Measurements from ENCODE around the gene BECN2.
"Not testable (repeated sequence)": the region's sequence is repeated elsewhere in the genome, so short reads cannot be mapped to it uniquely, and the experiment has no call there.

The BECN2 gene

GRCh38 chr1:241944300-241944699 lies 13.3 kb upstream of the BECN2 start:
- Histone ChIP-seq H3K27me3 (ENCODE audit: insufficient read depth, low read length) (no peaks in the 10 kb centered on the region), H3K36me3 (ENCODE audit: insufficient read depth, low read length) (no peaks in the 10 kb centered on the region)

GRCh38 chr1:241947354-241947753 lies 10.2 kb upstream of the BECN2 start:
- Histone ChIP-seq H3K4me3 (ENCODE audit: low read length) (no peak overlapping the region), H3K27me3 (ENCODE audit: insufficient read depth, low read length) (no peaks in the 10 kb centered on the region), H3K36me3 (ENCODE audit: insufficient read depth, low read length) (no peaks in the 10 kb centered on the region), H2AFZ (ENCODE audit: low read depth, low read length) (no peak overlapping the region), H3K9me3 (ENCODE audit: low read length) (no peaks in the 10 kb centered on the region), H3K4me1 (ENCODE audit: insufficient read depth, low read length) (no peaks in the 10 kb centered on the region)

More at GRCh38 chr1:241944300-241944699, 13.3 kb upstream of the BECN2 start:
- Histone ChIP-seq H3K4me3 (ENCODE audit: low read length) (no peak overlapping the region), H3K4me1 (ENCODE audit: insufficient read depth, low read length) (no peaks in the 10 kb centered on the region), H3K9me3 (ENCODE audit: low read length) (no peaks in the 10 kb centered on the region), H2AFZ (ENCODE audit: low read depth, low read length) (no peak overlapping the region)

- Histone ChIP-seq H3K4me1 (ENCODE audit: insufficient read depth, low read length) (no peaks in the 10 kb centered on the region), H3K27me3 (ENCODE audit: insufficient read depth, low read length) (no peaks in the 10 kb centered on the region), H3K4me3 (ENCODE audit: low read length) (no peak overlapping the region), H2AFZ (ENCODE audit: low read depth, low read length) (no peak overlapping the region), H3K36me3 (ENCODE audit: insufficient read depth, low read length) (no peaks in the 10 kb centered on the region), H3K9me3 (ENCODE audit: low read length) (no peaks in the 10 kb centered on the region)
Observed at GRCh38 chr1:241950390-241950789, 7.2 kb upstream of the BECN2 start.

GRCh38 chr1:241962153-241962552 lies 4.6 kb downstream of the BECN2 start:
- H3K27me3 ChIP-seq (ENCODE audit: insufficient read depth, low read length): no peaks in the 10 kb centered on the region
- H3K36me3 ChIP-seq (ENCODE audit: insufficient read depth, low read length): no peaks in the 10 kb centered on the region
- peaks cover 3% of the 10 kb centered on the region for H3K9me3 ChIP-seq (ENCODE audit: low read length)
- H2AFZ ChIP-seq (ENCODE audit: low read depth, low read length): no peak overlapping the region
- H3K4me3 ChIP-seq (ENCODE audit: low read length): no peak overlapping the region
- peaks cover 2% of the 10 kb centered on the region for H3K4me1 ChIP-seq (ENCODE audit: insufficient read depth, low read length)

- no peak overlapping the region for H3K4me3 ChIP-seq (ENCODE audit: low read length)
- H3K27me3 ChIP-seq (ENCODE audit: insufficient read depth, low read length): no peaks in the 10 kb centered on the region
- no peak overlapping the region for H2AFZ ChIP-seq (ENCODE audit: low read depth, low read length)
- H3K9me3 ChIP-seq (ENCODE audit: low read length): no peaks in the 10 kb centered on the region
- H3K36me3 ChIP-seq (ENCODE audit: insufficient read depth, low read length): no peaks in the 10 kb centered on the region
- H3K4me1 ChIP-seq (ENCODE audit: insufficient read depth, low read length): peaks cover 2% of the 10 kb centered on the region
Observed at GRCh38 chr1:241963722-241964121, 6.2 kb downstream of the BECN2 start.

GRCh38 chr1:241964550-241965282 lies 7.1 kb downstream of the BECN2 start:
- Histone ChIP-seq H3K4me3 (ENCODE audit: low read length) (no peak overlapping the region), H3K36me3 (ENCODE audit: insufficient read depth, low read length) (no peaks in the 10 kb centered on the region), H3K27me3 (ENCODE audit: insufficient read depth, low read length) (no peaks in the 10 kb centered on the region), H3K9me3 (ENCODE audit: low read length) (no peaks in the 10 kb centered on the region), H2AFZ (ENCODE audit: low read depth, low read length) (no peak overlapping the region), H3K4me1 (ENCODE audit: insufficient read depth, low read length) (peaks cover 2% of the 10 kb centered on the region)

GRCh38 chr1:241968611-241969010 lies 11.0 kb downstream of the BECN2 start:
- Histone ChIP-seq H3K4me1 (ENCODE audit: insufficient read depth, low read length) (peaks cover 16% of the 10 kb centered on the region), H2AFZ (ENCODE audit: low read depth, low read length) (no peak overlapping the region), H3K9me3 (ENCODE audit: low read length) (no peaks in the 10 kb centered on the region), H3K36me3 (ENCODE audit: insufficient read depth, low read length) (no peaks in the 10 kb centered on the region), H3K4me3 (ENCODE audit: low read length) (no peak overlapping the region), H3K27me3 (ENCODE audit: insufficient read depth, low read length) (no peaks in the 10 kb centered on the region)

- no peaks in the 10 kb centered on the region for H3K36me3 ChIP-seq (ENCODE audit: insufficient read depth, low read length)
- H3K27me3 ChIP-seq (ENCODE audit: insufficient read depth, low read length): no peaks in the 10 kb centered on the region
- peaks cover 26% of the 10 kb centered on the region for H3K4me1 ChIP-seq (ENCODE audit: insufficient read depth, low read length)
- peak overlapping the region; percentile 27 for H2AFZ ChIP-seq (ENCODE audit: low read depth, low read length)
- H3K9me3 ChIP-seq (ENCODE audit: low read length): no peaks in the 10 kb centered on the region
- H3K4me3 ChIP-seq (ENCODE audit: low read length): no peak overlapping the region
Observed at GRCh38 chr1:241972703-241973369, 15.3 kb downstream of the BECN2 start.

GRCh38 chr1:241976229-241976628 lies 18.7 kb downstream of the BECN2 start:
- H3K9me3 ChIP-seq (ENCODE audit: low read length): peaks cover 3% of the 10 kb centered on the region
- H2AFZ ChIP-seq (ENCODE audit: low read depth, low read length): no peak overlapping the region

GRCh38 chr1:241979071-241979470 lies 21.5 kb downstream of the BECN2 start:
- Histone ChIP-seq H3K4me1 (ENCODE audit: insufficient read depth, low read length) (peaks cover 6% of the 10 kb centered on the region), H3K4me3 (ENCODE audit: low read length) (no peak overlapping the region), H3K9me3 (ENCODE audit: low read length) (peaks cover 3% of the 10 kb centered on the region), H3K36me3 (ENCODE audit: insufficient read depth, low read length) (no peaks in the 10 kb centered on the region), H3K27me3 (ENCODE audit: insufficient read depth, low read length) (no peaks in the 10 kb centered on the region), H2AFZ (ENCODE audit: low read depth, low read length) (no peak overlapping the region)

More at GRCh38 chr1:241976229-241976628, 18.7 kb downstream of the BECN2 start:
- H3K36me3 ChIP-seq (ENCODE audit: insufficient read depth, low read length): no peaks in the 10 kb centered on the region
- no peaks in the 10 kb centered on the region for H3K27me3 ChIP-seq (ENCODE audit: insufficient read depth, low read length)
- H3K4me1 ChIP-seq (ENCODE audit: insufficient read depth, low read length): peaks cover 26% of the 10 kb centered on the region
- no peak overlapping the region for H3K4me3 ChIP-seq (ENCODE audit: low read length)

GRCh38 chr1:241979926-241980325 lies 22.4 kb downstream of the BECN2 start:
- H3K4me3 ChIP-seq (ENCODE audit: low read length): no peak overlapping the region
- no peaks in the 10 kb centered on the region for H3K4me1 ChIP-seq (ENCODE audit: insufficient read depth, low read length)
- no peaks in the 10 kb centered on the region for H3K27me3 ChIP-seq (ENCODE audit: insufficient read depth, low read length)
- H3K36me3 ChIP-seq (ENCODE audit: insufficient read depth, low read length): no peaks in the 10 kb centered on the region
- H2AFZ ChIP-seq (ENCODE audit: low read depth, low read length): no peak overlapping the region
- peaks cover 3% of the 10 kb centered on the region for H3K9me3 ChIP-seq (ENCODE audit: low read length)

- H3K9me3 ChIP-seq (ENCODE audit: low read length): peaks cover 2% of the 10 kb centered on the region
- H3K4me3 ChIP-seq (ENCODE audit: low read length): no peak overlapping the region
- H3K27me3 ChIP-seq (ENCODE audit: insufficient read depth, low read length): no peaks in the 10 kb centered on the region
- H3K4me1 ChIP-seq (ENCODE audit: insufficient read depth, low read length): no peaks in the 10 kb centered on the region
- H2AFZ ChIP-seq (ENCODE audit: low read depth, low read length): no peak overlapping the region
- H3K36me3 ChIP-seq (ENCODE audit: insufficient read depth, low read length): no peaks in the 10 kb centered on the region
Observed at GRCh38 chr1:241985787-241986186, 28.2 kb downstream of the BECN2 start.

- not testable (repeated sequence) for H3K9me3 ChIP-seq (ENCODE audit: low read length); H3K4me3 ChIP-seq (ENCODE audit: low read length); H3K27me3 ChIP-seq (ENCODE audit: insufficient read depth, low read length); H2AFZ ChIP-seq (ENCODE audit: low read depth, low read length); H3K4me1 ChIP-seq (ENCODE audit: insufficient read depth, low read length); H3K36me3 ChIP-seq (ENCODE audit: insufficient read depth, low read length)
Observed at GRCh38 chr1:241988389-241988930, 30.9 kb downstream of the BECN2 start.

All from neuron (in vitro differentiated cells).